GM12865 (cell line): ENCODE data around the gene MORN5.
A peak's percentile ranks its signal among the peaks of the same experiment; 100 is the strongest.

Experiments
- DNase-seq: peaks from one replicate; pipeline ENCODE4 v3.0.0; 2010; ENCODE audit warnings: low read depth
- H3K4me3 ChIP-seq: 2 replicates; pipeline ENCODE4 v1.5.1; 2011; ENCODE audit warnings: mild to moderate bottlenecking, low read depth, low read length, control low read depth
- CTCF ChIP-seq: IDR thresholded peaks from 2 replicates; pipeline ENCODE4 v1.5.1; 2011; ENCODE audit warnings: low read length, control low read depth, low read depth, inconsistent platforms; ENCODE audit not compliant: insufficient read depth; ENCODE audit errors: missing control alignments

Gene MORN5

GRCh38 chr9:122213589-122214413, 54.1 kb downstream of the MORN5 start:
- no peak for TF ChIP-seq CTCF
- peak; percentile 17 for DNase-seq
- no peak overlapping the region for H3K4me3 ChIP-seq

GRCh38 chr9:122214507-122214906, 54.8 kb downstream of the MORN5 start:
- no peak for DNase-seq
- TF ChIP-seq CTCF, result no peak
- H3K4me3 ChIP-seq, result no peak overlapping the region

GRCh38 chr9:122215663-122216062, 56.0 kb downstream of the MORN5 start:
- no peak overlapping the region for H3K4me3 ChIP-seq
- DNase-seq, result no peak
- TF ChIP-seq CTCF, result no peak

GRCh38 chr9:122216138-122216797, 56.6 kb downstream of the MORN5 start:
- TF ChIP-seq CTCF, result no peak
- no peak for DNase-seq
- H3K4me3 ChIP-seq, result no peak overlapping the region

- no peak overlapping the region for H3K4me3 ChIP-seq
- DNase-seq, result no peak
- no peak for TF ChIP-seq CTCF
Measured at GRCh38 chr9:122216798-122217418, 57.2 kb downstream of the MORN5 start.

GRCh38 chr9:122217640-122218039, 57.9 kb downstream of the MORN5 start:
- DNase-seq, result no peak
- no peak for TF ChIP-seq CTCF
- no peak overlapping the region for H3K4me3 ChIP-seq
